LHCN-M2 (cell line): Measurements from ENCODE around the gene TMEM82. TPM values are rescaled to one million over a fixed set of nuclear protein-coding genes. Genes with fewer than 3 reads are reported as not detected.

Experiments
- DNase-seq: peaks from one replicate; pipeline ENCODE4 v3.0.0-alpha.2; 2012; ENCODE audit warnings: low read depth
- total RNA-seq: library from RNA; depleted of rRNA; stranded (reverse); fragments of >200 nt; gene quantifications from 2 replicates; pipeline ENCODE4 v1.2.3, GENCODE V29; 2014

TMEM82 gene
- total RNA-seq, 1 experiment from 2014 or later, result 0.11 TPM

GRCh38 chr1:15756143-15757015 is 14.1 kb downstream of the TMEM82 start:
- no peak for DNase-seq

GRCh38 chr1:15757016-15757543 is 14.8 kb downstream of the TMEM82 start:
- DNase-seq, result no peak

- no peak for DNase-seq
Measured at GRCh38 chr1:15757575-15758342, 15.5 kb downstream of the TMEM82 start.

- no peak for DNase-seq
Measured at GRCh38 chr1:15758343-15758931, 16.1 kb downstream of the TMEM82 start, which contains the start of gene FBLIM1. Gene FBLIM1, plus strand, starts transcription at chr1:15758795. Its CDS starts 6,189 bp downstream, at chr1:15764984.

GRCh38 chr1:15758953-15759661 is 16.8 kb downstream of the TMEM82 start:
- no peak for DNase-seq

- DNase-seq, result peak; percentile 47
Measured at GRCh38 chr1:15760520-15761211, 18.4 kb downstream of the TMEM82 start.

GRCh38 chr1:15761366-15762128 is 19.2 kb downstream of the TMEM82 start:
- no peak for DNase-seq

GRCh38 chr1:15762546-15762945 is 20.2 kb downstream of the TMEM82 start:
- DNase-seq, result no peak

GRCh38 chr1:15764269-15764764 is 22.0 kb downstream of the TMEM82 start:
- no peak for DNase-seq

- no peak for DNase-seq
Measured at GRCh38 chr1:15764890-15765289, 22.6 kb downstream of the TMEM82 start.

- peak; percentile 85 for DNase-seq
Measured at GRCh38 chr1:15765495-15766194, 23.3 kb downstream of the TMEM82 start.

GRCh38 chr1:15767941-15768340 is 25.6 kb downstream of the TMEM82 start:
- no peak for DNase-seq

- no peak for DNase-seq
Measured at GRCh38 chr1:15768388-15768787, 26.1 kb downstream of the TMEM82 start.

- no peak for DNase-seq
Measured at GRCh38 chr1:15770313-15770962, 28.1 kb downstream of the TMEM82 start.

- DNase-seq, result no peak
Measured at GRCh38 chr1:15771836-15772515, 29.7 kb downstream of the TMEM82 start.

GRCh38 chr1:15775706-15776105 is 33.4 kb downstream of the TMEM82 start:
- no peak for DNase-seq

- DNase-seq, result no peak
Measured at GRCh38 chr1:15777909-15778707, 35.8 kb downstream of the TMEM82 start.
